Spleen (tissue), 7 donors: ENCODE results near the gene TMBIM4.

Experiments
- POLR2AphosphoS5 ChIP-seq, 3 donors: sonication (generic); formaldehyde crosslinking; IDR thresholded peaks; one replicate each; pipeline ENCODE4 v1.5.1; 2017; ENCODE audit warnings: antibody characterized with exemption in 3 of 3
- TF ChIP-seq, protein P1 (sequence below), 11 experiments: fragments of 200-600 bp in 7 of 11; fragments of 450-650 bp in 4 of 11; sonication (generic) in 4 of 11; IDR thresholded peaks in 8 of 11; conservative IDR thresholded peaks in 3 of 11; 1 replicate in 7 of 11; 2 replicates in 4 of 11; pipeline versions ENCODE4 v1.4.0 to v1.8.0; 2016 to 2021; ENCODE audit warnings: antibody characterized with exemption in 11 of 11, inconsistent platforms in 4 of 11, mild to moderate bottlenecking in 1 of 11
- donor health status: DM: no; HTN: no; CAD: no; lungs with moderate emphysema.
- donor health status: DM: no; HTN: no; CAD: no.
- donor health status: DM: no; HTN: no; CAD: no.

DNA sequence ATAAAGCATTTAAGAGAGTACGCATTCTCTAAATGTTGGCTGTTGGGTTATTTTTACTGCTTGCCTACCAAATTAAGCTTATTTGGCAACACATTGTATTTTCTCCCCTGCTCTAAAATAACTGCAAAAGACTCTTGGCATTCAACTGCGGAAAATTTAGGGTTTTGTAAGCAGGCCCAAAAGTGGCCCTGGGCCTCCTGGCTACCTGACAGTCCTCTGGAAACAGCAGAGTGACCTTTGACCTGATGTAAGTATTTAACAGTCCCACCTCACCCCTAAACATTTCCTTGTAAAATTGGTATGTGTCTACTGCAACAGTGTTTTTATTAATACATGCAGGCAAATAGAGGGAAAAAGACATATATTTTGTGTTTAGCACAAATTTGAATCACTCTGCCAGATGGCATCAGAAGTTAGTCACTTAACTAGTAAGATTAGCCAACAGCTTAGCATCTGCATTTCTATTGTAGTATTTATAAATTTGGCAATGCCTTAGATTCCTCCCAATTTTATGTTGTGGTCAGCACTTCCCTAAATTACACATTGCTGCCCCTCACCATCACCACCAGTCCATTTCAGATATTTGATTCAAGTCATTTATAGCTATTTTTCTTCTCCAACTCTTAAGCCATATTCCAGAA is 50.4 kb downstream of the TMBIM4 start:
- TF ChIP-seq, protein P1, sequence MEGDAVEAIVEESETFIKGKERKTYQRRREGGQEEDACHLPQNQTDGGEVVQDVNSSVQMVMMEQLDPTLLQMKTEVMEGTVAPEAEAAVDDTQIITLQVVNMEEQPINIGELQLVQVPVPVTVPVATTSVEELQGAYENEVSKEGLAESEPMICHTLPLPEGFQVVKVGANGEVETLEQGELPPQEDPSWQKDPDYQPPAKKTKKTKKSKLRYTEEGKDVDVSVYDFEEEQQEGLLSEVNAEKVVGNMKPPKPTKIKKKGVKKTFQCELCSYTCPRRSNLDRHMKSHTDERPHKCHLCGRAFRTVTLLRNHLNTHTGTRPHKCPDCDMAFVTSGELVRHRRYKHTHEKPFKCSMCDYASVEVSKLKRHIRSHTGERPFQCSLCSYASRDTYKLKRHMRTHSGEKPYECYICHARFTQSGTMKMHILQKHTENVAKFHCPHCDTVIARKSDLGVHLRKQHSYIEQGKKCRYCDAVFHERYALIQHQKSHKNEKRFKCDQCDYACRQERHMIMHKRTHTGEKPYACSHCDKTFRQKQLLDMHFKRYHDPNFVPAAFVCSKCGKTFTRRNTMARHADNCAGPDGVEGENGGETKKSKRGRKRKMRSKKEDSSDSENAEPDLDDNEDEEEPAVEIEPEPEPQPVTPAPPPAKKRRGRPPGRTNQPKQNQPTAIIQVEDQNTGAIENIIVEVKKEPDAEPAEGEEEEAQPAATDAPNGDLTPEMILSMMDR (IDR thresholded peaks at IDR 0.05 in 8 of 11, conservative IDR thresholded peaks at IDR 0.05 in 3 of 11): no peak
- no peak for TF ChIP-seq POLR2AphosphoS5 (IDR thresholded peaks at IDR 0.05)
